H9 (cell line): Measurements from ENCODE around the gene NKX6-2. TPM values are rescaled to one million over a fixed set of nuclear protein-coding genes. Genes with fewer than 3 reads are reported as not detected.

ENCODE experiments used
- DNase-seq: peaks from one replicate; pipeline ENCODE4 v3.0.0-alpha.2; 2017
- H2AFZ ChIP-seq: one replicate; pipeline ENCODE4 v1.6.1; 2013; ENCODE audit warnings: mild to moderate bottlenecking, low read length, control low read depth, moderate library complexity
- H2AK5ac ChIP-seq: 2 replicates; pipeline ENCODE4 v1.6.1; 2013; ENCODE audit warnings: low read length, control low read depth, mixed read lengths; ENCODE audit not compliant: insufficient read length
- H2BK120ac ChIP-seq: one replicate; pipeline ENCODE4 v1.6.1; 2013; ENCODE audit warnings: low read depth, mild to moderate bottlenecking, low read length, control low read depth, inconsistent platforms; ENCODE audit not compliant: poor library complexity, severe bottlenecking
- H2BK12ac ChIP-seq: 2 replicates; pipeline ENCODE4 v1.6.1; 2013; ENCODE audit warnings: low read length, control low read depth, mixed read lengths, low read depth; ENCODE audit not compliant: insufficient read length
- H2BK15ac ChIP-seq: 2 replicates; pipeline ENCODE4 v1.6.1; 2013; ENCODE audit warnings: low read depth, low read length, control low read depth
- H2BK20ac ChIP-seq: one replicate; pipeline ENCODE4 v1.6.1; 2013; ENCODE audit warnings: low read depth, mild to moderate bottlenecking, low read length, control low read depth, inconsistent platforms; ENCODE audit not compliant: poor library complexity, severe bottlenecking
- H2BK5ac ChIP-seq: 2 replicates; pipeline ENCODE4 v1.6.1; 2013; ENCODE audit warnings: low read length, control low read depth, mixed read lengths; ENCODE audit not compliant: insufficient read length
- H3K14ac ChIP-seq: 2 replicates; pipeline ENCODE4 v1.6.1; 2013; ENCODE audit warnings: low read length, control low read depth; ENCODE audit not compliant: insufficient read depth
- H3K18ac ChIP-seq: 2 replicates; pipeline ENCODE4 v1.6.1; 2013; ENCODE audit warnings: low read depth, mild to moderate bottlenecking, mixed read lengths, low read length, control low read depth; ENCODE audit not compliant: insufficient read length
- H3K23ac ChIP-seq: 2 replicates; pipeline ENCODE4 v1.6.1; 2013; ENCODE audit warnings: low read length, control low read depth, mixed read lengths, low read depth; ENCODE audit not compliant: insufficient read length
- H3K23me2 ChIP-seq: 2 replicates; pipeline ENCODE4 v1.6.1; 2013; ENCODE audit warnings: low read depth, mild to moderate bottlenecking, mixed read lengths, low read length, control low read depth; ENCODE audit not compliant: insufficient read length, poor library complexity, severe bottlenecking
- H3K27ac ChIP-seq: 2 replicates; pipeline ENCODE4 v1.5.1; 2013; ENCODE audit warnings: low read length, control low read depth, mixed read lengths, low read depth; ENCODE audit not compliant: insufficient read length
- H3K27me3 ChIP-seq: 2 replicates; pipeline ENCODE4 v1.6.1; 2013; ENCODE audit warnings: low read length, control low read depth, inconsistent platforms; ENCODE audit not compliant: insufficient read depth
- H3K4ac ChIP-seq: 2 replicates; pipeline ENCODE4 v1.6.1; 2013; ENCODE audit warnings: low read depth, mild to moderate bottlenecking, control low read depth, inconsistent platforms, low read length, moderate library complexity
- H3K4me1 ChIP-seq: 2 replicates; pipeline ENCODE4 v1.6.1; 2013; ENCODE audit warnings: low read length, control low read depth, inconsistent platforms; ENCODE audit not compliant: insufficient read depth
- H3K4me2 ChIP-seq: 2 replicates; pipeline ENCODE4 v1.6.1; 2013; ENCODE audit warnings: low read length, control low read depth, mixed read lengths; ENCODE audit not compliant: insufficient read length, insufficient read depth
- H3K56ac ChIP-seq: 2 replicates; pipeline ENCODE4 v1.6.1; 2013; ENCODE audit warnings: low read depth, mild to moderate bottlenecking, mixed read lengths, low read length, control low read depth; ENCODE audit not compliant: insufficient read length
- H3K79me1 ChIP-seq: 2 replicates; pipeline ENCODE4 v1.6.1; 2013; ENCODE audit warnings: low read depth, mild to moderate bottlenecking, moderate library complexity, low read length, control low read depth, inconsistent platforms; ENCODE audit not compliant: insufficient read depth, poor library complexity, severe bottlenecking
- H3K79me2 ChIP-seq: 2 replicates; pipeline ENCODE4 v1.6.1; 2013; ENCODE audit warnings: low read length, control low read depth, inconsistent platforms; ENCODE audit not compliant: insufficient read depth
- H3K9ac ChIP-seq: 2 replicates; pipeline ENCODE4 v1.6.1; 2013; ENCODE audit warnings: low read length, control low read depth, mixed read lengths; ENCODE audit not compliant: insufficient read length; ENCODE audit errors: extremely low read depth
- H3K9me3 ChIP-seq: one replicate; pipeline ENCODE4 v1.6.1; 2013; ENCODE audit warnings: low read depth, low read length, inconsistent platforms; ENCODE audit not compliant: control insufficient read depth
- H3T11ph ChIP-seq: one replicate; pipeline ENCODE4 v1.6.1; 2013; ENCODE audit warnings: mild to moderate bottlenecking, low read length, control low read depth, inconsistent platforms
- H4K20me1 ChIP-seq: one replicate; pipeline ENCODE4 v1.6.1; 2013; ENCODE audit not compliant: control insufficient read depth, insufficient read length, insufficient read depth
- H4K5ac ChIP-seq: 2 replicates; pipeline ENCODE4 v1.6.1; 2013; ENCODE audit warnings: low read depth, mild to moderate bottlenecking, mixed read lengths, low read length, control low read depth; ENCODE audit not compliant: insufficient read length
- H4K8ac ChIP-seq: replicated peaks from 2 replicates; pipeline ENCODE4 v1.6.1; 2013; ENCODE audit warnings: low read length, control low read depth, mixed read lengths, low read depth; ENCODE audit not compliant: insufficient read length
- H4K91ac ChIP-seq: 2 replicates; pipeline ENCODE4 v1.6.1; 2013; ENCODE audit warnings: low read depth, mild to moderate bottlenecking, moderate library complexity, mixed read lengths, low read length, control low read depth; ENCODE audit not compliant: insufficient read length
- H3K27ac Mint-ChIP-seq, 3 experiments: 2 replicates in 2 of 3; 3 replicates in 1 of 3; pipeline ENCODE4 v1.8.0; 2020 to 2021; ENCODE audit warnings: mixed read lengths in 3 of 3, mild to moderate bottlenecking in 1 of 3, moderate library complexity in 1 of 3
- H3K27me3 Mint-ChIP-seq: 2 replicates; pipeline ENCODE4 v1.8.0; 2021; ENCODE audit warnings: low read depth, mild to moderate bottlenecking, moderate library complexity, mixed read lengths
- H3K36me3 Mint-ChIP-seq, 3 experiments: 2 replicates in 2 of 3; 3 replicates in 1 of 3; pipeline ENCODE4 v1.8.0; 2020 to 2021; ENCODE audit warnings: low read depth in 3 of 3, mixed read lengths in 3 of 3; ENCODE audit not compliant: insufficient read depth in 1 of 3
- H3K4me1 Mint-ChIP-seq, 2 experiments: 2 replicates each; pipeline ENCODE4 v1.8.0; 2020; ENCODE audit warnings: mixed read lengths in 2 of 2
- H3K4me3 Mint-ChIP-seq, 2 experiments: 2 replicates in 1 of 2; 3 replicates in 1 of 2; pipeline ENCODE4 v1.8.0; 2020 to 2021; ENCODE audit warnings: mild to moderate bottlenecking in 2 of 2, mixed read lengths in 2 of 2, moderate library complexity in 1 of 2
- H3K9me3 Mint-ChIP-seq, 2 experiments: 2 replicates in 1 of 2; 3 replicates in 1 of 2; pipeline ENCODE4 v1.8.0; 2020; ENCODE audit warnings: mild to moderate bottlenecking in 2 of 2, mixed read lengths in 2 of 2, moderate library complexity in 1 of 2
- CTCF ChIP-seq: fragments of 200-600 bp; sonication (generic); conservative IDR thresholded peaks from 3 replicates; pipeline ENCODE4 v1.8.0; 2021; ENCODE audit warnings: antibody characterized with exemption, mild to moderate bottlenecking
- WGBS: extraction: QIAGEN DNeasy Blood & Tissue Kit; methylation state at CpG from one replicate; pipeline ENCODE4 v1.1.7; 2013; ENCODE audit warnings: missing lambda C conversion rate, low lambda C conversion rate, mixed read lengths; ENCODE audit not compliant: insufficient read length; ENCODE audit errors: extremely low coverage; 5-methylcytosine and 5-hydroxymethylcytosine counted together
- total RNA-seq: library from RNA; stranded (reverse); gene quantifications from 2 replicates; pipeline ENCODE4 v1.2.1, GENCODE V29; 2021

NKX6-2 gene
- total RNA-seq, 1 experiment from 2014 or later = 0.13 TPM

GRCh38 chr10:132745511-132745910, 40.4 kb downstream of the NKX6-2 start:
- Histone ChIP-seq H4K5ac (no peak overlapping the region), H2BK120ac (no peak overlapping the region), H4K91ac (no peak overlapping the region), H2AK5ac (no peak overlapping the region), H3K4me2 (no peak overlapping the region), H2BK20ac (no peak overlapping the region), H4K8ac (no peak overlapping the region), H3K79me2 (no peaks in the 10 kb centered on the region), H2BK5ac (no peak overlapping the region), H3K27me3 (no peaks in the 10 kb centered on the region), H3K23ac (no peak overlapping the region), H2AFZ (no peak overlapping the region), H3K56ac (no peak overlapping the region), H3T11ph (no peak overlapping the region), H2BK12ac (no peak overlapping the region), H3K27ac (no peak overlapping the region), H3K18ac (no peak overlapping the region), H3K14ac (no peak overlapping the region; the same call in 1 of the 2 replicates), H2BK15ac (no peak overlapping the region; the same call in 1 of the 2 replicates), H3K9ac (no peak overlapping the region), H3K4me1 (no peaks in the 10 kb centered on the region; the same call in 1 of the 2 replicates), H3K4ac (no peak overlapping the region), H3K9me3 (no peaks in the 10 kb centered on the region), H4K20me1 (no peaks in the 10 kb centered on the region), H3K23me2 (no peaks in the 10 kb centered on the region), H3K79me1 (no peaks in the 10 kb centered on the region)
- no peak for TF ChIP-seq CTCF
- Mint-ChIP-seq H3K27me3 (peaks cover 2% of the 10 kb centered on the region; the same call in 1 of the 2 replicates), H3K36me3 (no peaks in the 10 kb centered on the region; a peak in 1 of 7 replicates), H3K9me3 (no peaks in the 10 kb centered on the region), H3K4me1 (peaks cover 47 to 53% of the 10 kb centered on the region in 2 experiments), H3K4me3 (no peak overlapping the region), H3K27ac (no peak overlapping the region)
- no CpG with 5 or more reads among the region's 17 CpGs for WGBS
- no peak for DNase-seq
